ENCODE results near the gene FAAP100. TPM values are rescaled to one million over a fixed set of nuclear protein-coding genes. Genes with fewer than 3 reads are reported as not detected.
A peak's percentile ranks its signal among the peaks of the same experiment; 100 is the strongest.

Gene FAAP100
- total RNA-seq, 1 donor from 2014 or later: 41.4 TPM

GRCh38 chr17:81513372-81513752, 38.8 kb downstream of the FAAP100 start:
- H3K36me3 ChIP-seq (ENCODE audit: control insufficient read depth, insufficient read depth, low read length): peaks cover 14% of the 10 kb centered on the region
- TF ChIP-seq, protein P1, sequence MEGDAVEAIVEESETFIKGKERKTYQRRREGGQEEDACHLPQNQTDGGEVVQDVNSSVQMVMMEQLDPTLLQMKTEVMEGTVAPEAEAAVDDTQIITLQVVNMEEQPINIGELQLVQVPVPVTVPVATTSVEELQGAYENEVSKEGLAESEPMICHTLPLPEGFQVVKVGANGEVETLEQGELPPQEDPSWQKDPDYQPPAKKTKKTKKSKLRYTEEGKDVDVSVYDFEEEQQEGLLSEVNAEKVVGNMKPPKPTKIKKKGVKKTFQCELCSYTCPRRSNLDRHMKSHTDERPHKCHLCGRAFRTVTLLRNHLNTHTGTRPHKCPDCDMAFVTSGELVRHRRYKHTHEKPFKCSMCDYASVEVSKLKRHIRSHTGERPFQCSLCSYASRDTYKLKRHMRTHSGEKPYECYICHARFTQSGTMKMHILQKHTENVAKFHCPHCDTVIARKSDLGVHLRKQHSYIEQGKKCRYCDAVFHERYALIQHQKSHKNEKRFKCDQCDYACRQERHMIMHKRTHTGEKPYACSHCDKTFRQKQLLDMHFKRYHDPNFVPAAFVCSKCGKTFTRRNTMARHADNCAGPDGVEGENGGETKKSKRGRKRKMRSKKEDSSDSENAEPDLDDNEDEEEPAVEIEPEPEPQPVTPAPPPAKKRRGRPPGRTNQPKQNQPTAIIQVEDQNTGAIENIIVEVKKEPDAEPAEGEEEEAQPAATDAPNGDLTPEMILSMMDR (IDR thresholded peaks at IDR 0.05; ENCODE audit: insufficient read depth, low read length, poor library complexity, severe bottlenecking): no peak
- no peaks in the 10 kb centered on the region for H3K27me3 ChIP-seq (ENCODE audit: control insufficient read depth, insufficient read depth, low read length)
- no peak for DNase-seq (ENCODE audit: low read depth)
- peak overlapping the region; percentile 71 for H3K4me3 ChIP-seq (ENCODE audit: low read depth, low read length)

- H3K27me3 ChIP-seq (ENCODE audit: control insufficient read depth, insufficient read depth, low read length): no peaks in the 10 kb centered on the region
- no peak for DNase-seq (ENCODE audit: low read depth)
- H3K4me3 ChIP-seq (ENCODE audit: low read depth, low read length): peak within 1 kb of the TSS; percentile 71
- TF ChIP-seq, protein P1 (IDR thresholded peaks at IDR 0.05; ENCODE audit: insufficient read depth, low read length, poor library complexity, severe bottlenecking): no peak
- H3K36me3 ChIP-seq (ENCODE audit: control insufficient read depth, insufficient read depth, low read length): peaks cover 14% of the 10 kb centered on the region
These were observed 39.4 kb downstream of the FAAP100 start, which contains the start of gene ACTG1 for GRCh38 chr17:81512562-81513371. Gene ACTG1, minus strand, starts transcription at chr17:81512799. Its CDS starts 445 bp downstream, at chr17:81512354.

DNA sequence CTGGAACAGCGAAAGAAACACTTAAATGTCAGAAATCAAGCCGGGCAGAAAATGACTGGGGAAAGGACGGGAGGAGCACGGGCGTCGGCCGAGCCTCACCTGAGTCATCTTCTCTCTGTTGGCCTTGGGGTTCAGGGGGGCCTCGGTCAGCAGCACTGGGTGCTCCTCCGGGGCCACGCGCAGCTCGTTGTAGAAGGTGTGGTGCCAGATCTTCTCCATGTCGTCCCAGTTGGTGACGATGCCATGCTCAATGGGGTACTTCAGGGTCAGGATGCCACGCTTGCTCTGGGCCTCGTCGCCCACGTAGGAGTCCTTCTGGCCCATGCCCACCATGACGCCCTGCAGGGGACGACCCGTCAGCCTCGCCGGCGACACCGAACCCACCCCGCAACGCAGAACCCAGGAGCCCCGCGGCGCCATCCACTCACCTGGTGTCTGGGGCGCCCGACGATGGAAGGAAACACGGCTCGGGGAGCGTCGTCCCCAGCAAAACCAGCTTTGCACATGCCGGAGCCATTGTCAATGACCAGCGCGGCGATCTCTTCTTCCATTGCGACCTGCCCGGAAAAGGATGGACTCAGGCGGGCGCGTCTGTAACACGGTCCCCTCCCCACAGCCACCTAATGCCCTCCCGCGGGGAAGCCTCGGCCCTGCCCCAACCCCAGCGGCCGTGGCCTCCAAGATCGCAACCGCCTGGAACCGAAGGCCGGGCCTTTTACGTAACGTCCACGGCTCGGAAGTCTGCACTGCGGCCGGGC, 40.2 kb downstream of the FAAP100 start:
- Histone ChIP-seq H3K36me3 (ENCODE audit: control insufficient read depth, insufficient read depth, low read length) (peaks cover 14% of the 10 kb centered on the region), H3K27me3 (ENCODE audit: control insufficient read depth, insufficient read depth, low read length) (no peaks in the 10 kb centered on the region), H3K4me3 (ENCODE audit: low read depth, low read length) (peak overlapping the region; percentile 61)
- no peak for DNase-seq (ENCODE audit: low read depth)
- TF ChIP-seq, protein P1 (IDR thresholded peaks at IDR 0.05; ENCODE audit: insufficient read depth, low read length, poor library complexity, severe bottlenecking): no peak

DNA sequence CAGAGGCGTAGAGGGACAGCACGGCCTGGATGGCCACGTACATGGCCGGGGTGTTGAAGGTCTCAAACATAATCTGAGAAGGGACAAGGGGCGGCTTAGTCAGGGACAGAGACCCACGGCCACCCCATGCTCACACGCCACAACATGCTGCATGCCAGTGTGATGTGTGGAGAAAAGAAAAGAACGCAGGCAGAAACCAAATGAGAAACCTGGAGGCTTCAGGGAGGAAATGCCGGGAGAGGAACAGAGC, 40.7 kb downstream of the FAAP100 start:
- H3K27me3 ChIP-seq (ENCODE audit: control insufficient read depth, insufficient read depth, low read length): no peaks in the 10 kb centered on the region
- TF ChIP-seq, protein P1 (IDR thresholded peaks at IDR 0.05; ENCODE audit: insufficient read depth, low read length, poor library complexity, severe bottlenecking): no peak
- no peak for DNase-seq (ENCODE audit: low read depth)
- peak overlapping the region; percentile 61 for H3K4me3 ChIP-seq (ENCODE audit: low read depth, low read length)
- peaks cover 14% of the 10 kb centered on the region for H3K36me3 ChIP-seq (ENCODE audit: control insufficient read depth, insufficient read depth, low read length)

GRCh38 chr17:81510785-81511553, 41.2 kb downstream of the FAAP100 start:
- H3K4me3 ChIP-seq (ENCODE audit: low read depth, low read length): peak overlapping the region; percentile 61

More at GRCh38 chr17:81510785-81511553, 41.2 kb downstream of the FAAP100 start:
- no peak for DNase-seq (ENCODE audit: low read depth)
- TF ChIP-seq, protein P1 (IDR thresholded peaks at IDR 0.05; ENCODE audit: insufficient read depth, low read length, poor library complexity, severe bottlenecking): no peak
- H3K36me3 ChIP-seq (ENCODE audit: control insufficient read depth, insufficient read depth, low read length): peaks cover 14% of the 10 kb centered on the region
- no peaks in the 10 kb centered on the region for H3K27me3 ChIP-seq (ENCODE audit: control insufficient read depth, insufficient read depth, low read length)

Measured in kidney epithelial cell (primary cell).